IMR-90 (cell line): ENCODE data around the gene CIB2. TPM values are rescaled to one million over a fixed set of nuclear protein-coding genes. Genes with fewer than 3 reads are reported as not detected.

Experiments
- ATAC-seq: fragments of 200-7000 bp; cut with Tn5 transposase; 2 replicates; pipeline ENCODE4 v1.9.1; 2020; ENCODE audit warnings: low read depth, mild to moderate bottlenecking, moderate library complexity
- BruUV-seq: library from RNA; stranded (reverse); fragments of 400-500 nt; replicated peaks from 2 replicates; lab custom pipeline; 2021; lab: Mats Ljungman, UMichigan
- CTCF ChIA-PET: fragments of 300-600 bp; formaldehyde crosslinking; extraction: SDS; loops from one replicate; lab custom pipeline; 2021; ENCODE audit warnings: antibody characterized with exemption; lab: Yijun Ruan, JAX
- POLR2A ChIA-PET: fragments of 300-600 bp; sonication (Branson Sonifier 250); formaldehyde crosslinking; loops from one replicate; lab custom pipeline; 2022; ENCODE audit warnings: antibody characterized with exemption; ENCODE audit not compliant: unreplicated experiment; lab: Charles Lee
- DNase-seq: peaks from one replicate; pipeline ENCODE4 v3.0.0; 2013
- H2AFZ ChIP-seq: replicated peaks from 2 replicates; pipeline ENCODE3; 2013; ENCODE audit warnings: low read length, mild to moderate bottlenecking; ENCODE audit not compliant: poor library complexity
- H2AK5ac ChIP-seq: 2 replicates; pipeline ENCODE4 v1.6.1; 2013; ENCODE audit warnings: low read depth, low read length, inconsistent platforms
- H2AK9ac ChIP-seq: replicated peaks from 2 replicates; pipeline ENCODE3; 2013; ENCODE audit warnings: mild to moderate bottlenecking, low read depth, low read length, moderate library complexity; ENCODE audit not compliant: poor library complexity
- H2BK120ac ChIP-seq: 2 replicates; pipeline ENCODE4 v1.6.1; 2013; ENCODE audit warnings: low read depth, low read length, inconsistent platforms
- H2BK15ac ChIP-seq: 3 replicates; pipeline ENCODE4 v1.6.1; 2013; ENCODE audit warnings: low read depth, low read length, inconsistent platforms
- H2BK20ac ChIP-seq: 2 replicates; pipeline ENCODE4 v1.6.1; 2013; ENCODE audit warnings: low read depth, mild to moderate bottlenecking, inconsistent platforms, low read length, moderate library complexity
- H2BK5ac ChIP-seq: 2 replicates; pipeline ENCODE4 v1.6.1; 2013; ENCODE audit warnings: mild to moderate bottlenecking, low read depth, low read length, inconsistent platforms; ENCODE audit not compliant: poor library complexity, severe bottlenecking
- H3K14ac ChIP-seq: replicated peaks from 2 replicates; pipeline ENCODE4 v1.6.1; 2013; ENCODE audit warnings: low read depth, low read length, inconsistent platforms
- H3K18ac ChIP-seq: 2 replicates; pipeline ENCODE4 v1.6.1; 2013; ENCODE audit warnings: low read depth, low read length, control low read depth
- H3K23ac ChIP-seq: 2 replicates; pipeline ENCODE4 v1.6.1; 2013; ENCODE audit warnings: low read depth, low read length, inconsistent platforms
- H3K27ac ChIP-seq: 2 replicates; pipeline ENCODE4 v1.5.1; 2013; ENCODE audit warnings: mild to moderate bottlenecking, control low read depth, low read length; ENCODE audit not compliant: insufficient read depth
- H3K27me3 ChIP-seq: 2 replicates; pipeline ENCODE4 v1.6.1; 2013; ENCODE audit warnings: low read length; ENCODE audit not compliant: control insufficient read depth, insufficient read depth
- H3K36me3 ChIP-seq: 2 replicates; pipeline ENCODE4 v1.6.1; 2013; ENCODE audit warnings: low read length, mixed read lengths; ENCODE audit not compliant: control insufficient read depth, insufficient read depth
- H3K4ac ChIP-seq: 2 replicates; pipeline ENCODE4 v1.6.1; 2013; ENCODE audit warnings: low read depth, low read length, inconsistent platforms
- H3K4me1 ChIP-seq: 2 replicates; pipeline ENCODE4 v1.6.1; 2013; ENCODE audit warnings: low read length, mixed read lengths; ENCODE audit not compliant: control insufficient read depth, insufficient read depth
- H3K4me2 ChIP-seq: 2 replicates; pipeline ENCODE4 v1.6.1; 2013; ENCODE audit warnings: low read depth, mild to moderate bottlenecking, control low read depth, low read length, moderate library complexity
- H3K4me3 ChIP-seq: 2 replicates; pipeline ENCODE4 v1.5.1; 2013; ENCODE audit warnings: low read depth, mild to moderate bottlenecking, control low read depth, low read length, moderate library complexity; ENCODE audit not compliant: insufficient read depth
- H3K56ac ChIP-seq: 2 replicates; pipeline ENCODE4 v1.6.1; 2013; ENCODE audit warnings: low read length, inconsistent platforms; ENCODE audit not compliant: insufficient read depth; ENCODE audit errors: extremely low read depth
- H3K79me1 ChIP-seq, 2 experiments: 2 replicates each; pipeline ENCODE4 v1.6.1; 2013; ENCODE audit warnings: low read length in 2 of 2, inconsistent platforms in 1 of 2, low read depth in 1 of 2
- H3K9ac ChIP-seq: 2 replicates; pipeline ENCODE4 v1.6.1; 2013; ENCODE audit warnings: low read depth, low read length, control low read depth
- H3K9me1 ChIP-seq: 2 replicates; pipeline ENCODE4 v1.6.1; 2013; ENCODE audit warnings: low read length, inconsistent platforms; ENCODE audit not compliant: insufficient read depth
- H3K9me3 ChIP-seq: 2 replicates; pipeline ENCODE4 v1.6.1; 2013; ENCODE audit warnings: low read length; ENCODE audit not compliant: control insufficient read depth, insufficient read depth
- H4K20me1 ChIP-seq: 2 replicates; pipeline ENCODE4 v1.6.1; 2013; ENCODE audit warnings: low read length, inconsistent platforms; ENCODE audit not compliant: insufficient read depth
- H4K5ac ChIP-seq: 2 replicates; pipeline ENCODE4 v1.6.1; 2013; ENCODE audit warnings: mild to moderate bottlenecking, low read depth, low read length, control low read depth
- H4K8ac ChIP-seq, 2 experiments: 2 replicates each; pipeline ENCODE4 v1.6.1; 2013; ENCODE audit warnings: low read depth in 2 of 2, low read length in 2 of 2, control low read depth in 1 of 2, inconsistent platforms in 1 of 2
- H4K91ac ChIP-seq: 2 replicates; pipeline ENCODE4 v1.6.1; 2013; ENCODE audit warnings: low read depth, low read length, inconsistent platforms; ENCODE audit not compliant: insufficient read depth
- MAFK ChIP-seq: IDR thresholded peaks from 2 replicates; pipeline ENCODE4 v1.6.1; 2012; ENCODE audit warnings: low read depth, low read length, improper control_type of control experiment
- NFE2L2 ChIP-seq: fragments of 150-350 bp; IDR thresholded peaks from 2 replicates; pipeline ENCODE4 v1.6.1; 2016; ENCODE audit warnings: low read depth, mild to moderate bottlenecking, low read length
- RFX5 ChIP-seq: IDR thresholded peaks from 2 replicates; pipeline ENCODE4 v1.8.0; 2012; ENCODE audit warnings: low read depth, mild to moderate bottlenecking, low read length, moderate library complexity
- SMC3 ChIP-seq: fragments of 150-350 bp; IDR thresholded peaks from 2 replicates; pipeline ENCODE4 v1.6.1; 2016; ENCODE audit warnings: low read depth, mild to moderate bottlenecking, antibody characterized with exemption, low read length, moderate library complexity
- WGBS, 2 experiments: methylation state at CpG; one replicate each; pipeline versions ENCODE4 v1.1.5 to v1.1.7; 2013; ENCODE audit warnings: missing lambda C conversion rate in 2 of 2; ENCODE audit not compliant: insufficient read length in 1 of 2; ENCODE audit errors: extremely low coverage in 2 of 2; 5-methylcytosine and 5-hydroxymethylcytosine counted together
- dilution Hi-C: fragments of 300-500 bp; cut with HindIII; formaldehyde crosslinking; loops from one replicate; pipeline ENCODE4 v1.14.3; 2018; ENCODE audit warnings: low sequenced_read_pairs; ENCODE audit not compliant: unreplicated experiment
- in situ Hi-C: fragments of 300-500 bp; cut with MboI; formaldehyde crosslinking; loops from 3 replicates; pipeline ENCODE4 v1.14.3; 2019; ENCODE audit warnings: low sequenced_read_pairs, inconsistent platforms, mixed read lengths
- intact Hi-C: fragments of 100-400 bp; cut with micrococcal nuclease; formaldehyde crosslinking; loops from 2 replicates; pipeline ENCODE4 v1.10.0; 2022
- polyA plus RNA-seq, 3 experiments: library from polyadenylated mRNA; depleted of rRNA; stranded (reverse); fragments of >200 nt; gene quantifications; 2 replicates each; pipeline ENCODE4 v1.2.3, GENCODE V29; 2012; ENCODE audit warnings: low replicate concordance in 1 of 3
- total RNA-seq: library from RNA; depleted of rRNA; stranded (reverse); fragments of >200 nt; gene quantifications from 2 replicates; pipeline ENCODE4 v1.2.3, GENCODE V29; 2012
- TF ChIP-seq, protein P1 (sequence below): fragments of 150-350 bp; IDR thresholded peaks from 2 replicates; pipeline ENCODE4 v1.6.1; 2017; ENCODE audit warnings: mild to moderate bottlenecking, antibody characterized with exemption, low read length, low read depth

The CIB2 gene
- total and polyA plus RNA-seq, 2 of the 4 experiments (the other 2 are of a cell fraction) = 2.2 to 2.4 TPM

GRCh38 chr15:78077871-78078210 is 53.4 kb downstream of the CIB2 start:
- peak overlapping the region; percentile 61; the same call in 1 of the 2 replicates for H3K9ac ChIP-seq
- CTCF ChIA-PET = no interaction called here
- 0 out of 2 replicates have a peak overlapping the region, but pooled peaks have one; percentile 58 for H3K14ac ChIP-seq

More at GRCh38 chr15:78077871-78078210, 53.4 kb downstream of the CIB2 start:
- intact Hi-C loops (no loop called here), in situ Hi-C loops (no loop called here), dilution Hi-C loops (no loop called here)
- Histone ChIP-seq H3K18ac (peak overlapping the region; percentile 75; the same call in 1 of the 2 replicates), H3K4me2 (peak overlapping the region; percentile 100), H3K9me3 (no peaks in the 10 kb centered on the region), H2BK20ac (peak overlapping the region; percentile 73; the same call in 1 of the 2 replicates), H2BK120ac (peak overlapping the region; percentile 77), H4K91ac (peak overlapping the region; percentile 71; the same call in 1 of the 2 replicates), H3K4me3 (peak overlapping the region; percentile 77), H3K36me3 (peaks cover 2% of the 10 kb centered on the region), H2AFZ (peak overlapping the region; percentile 95), H4K5ac (peak overlapping the region; percentile 67; the same call in 1 of the 2 replicates), H2BK5ac (peak overlapping the region; percentile 71), H3K27ac (peak overlapping the region; percentile 75), H3K4ac (peak overlapping the region; percentile 79), H2BK15ac (no peak overlapping the region), H3K23ac (peak overlapping the region; percentile 55; the same call in 1 of the 2 replicates), H4K8ac (peak overlapping the region; percentile 30 to 91; a peak in 2 of 4 replicates), H3K27me3 (no peaks in the 10 kb centered on the region), H2AK5ac (no peak overlapping the region; the same call in 1 of the 2 replicates), H3K56ac (no peak overlapping the region), H2AK9ac (peak overlapping the region; percentile 68), H3K9me1 (peaks cover 21% of the 10 kb centered on the region), H4K20me1 (peaks cover 6% of the 10 kb centered on the region; the same call in 1 of the 2 replicates), H3K4me1 (peaks cover 13% of the 10 kb centered on the region), H3K79me1 (peaks cover 10 to 27% of the 10 kb centered on the region in 2 experiments)
- WGBS, 2 experiments = no CpG with 5 or more reads among the region's 7 CpGs
- DNase-seq = no peak
- TF ChIP-seq SMC3 (no peak), RFX5 (no peak), NFE2L2 (no peak), MAFK (no peak)
- TF ChIP-seq, protein P1, sequence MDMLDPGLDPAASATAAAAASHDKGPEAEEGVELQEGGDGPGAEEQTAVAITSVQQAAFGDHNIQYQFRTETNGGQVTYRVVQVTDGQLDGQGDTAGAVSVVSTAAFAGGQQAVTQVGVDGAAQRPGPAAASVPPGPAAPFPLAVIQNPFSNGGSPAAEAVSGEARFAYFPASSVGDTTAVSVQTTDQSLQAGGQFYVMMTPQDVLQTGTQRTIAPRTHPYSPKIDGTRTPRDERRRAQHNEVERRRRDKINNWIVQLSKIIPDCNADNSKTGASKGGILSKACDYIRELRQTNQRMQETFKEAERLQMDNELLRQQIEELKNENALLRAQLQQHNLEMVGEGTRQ = no peak
- ATAC-seq = peak; percentile 2
- POLR2A ChIA-PET = no interaction called here
- no TSS peak for BruUV-seq
